Esophagus squamous epithelium (tissue), 4 donors: ENCODE measurements around the gene FCGR2B.
"Not testable (repeated sequence)": the region's sequence is repeated elsewhere in the genome, so short reads cannot be mapped to it uniquely, and the experiment has no call there.

Source experiments
- POLR2A ChIP-seq, 4 donors: fragments of 450-650 bp; IDR thresholded peaks; one replicate each; pipeline ENCODE4 v1.6.1; 2017; ENCODE audit warnings: antibody characterized with exemption in 4 of 4, mild to moderate bottlenecking in 4 of 4, moderate library complexity in 3 of 4
- TF ChIP-seq, protein P1 (sequence below), 6 experiments: fragments of 450-650 bp in 4 of 6; fragments of 200-600 bp in 2 of 6; sonication (generic) in 2 of 6; IDR thresholded peaks; one replicate each; pipeline ENCODE4 v1.5.1; 2016 to 2019; ENCODE audit warnings: antibody characterized with exemption in 6 of 6, mild to moderate bottlenecking in 4 of 6, moderate library complexity in 4 of 6

GRCh38 chr1:161725258-161725907 lies 62.4 kb downstream of the FCGR2B start:
- TF ChIP-seq, protein P1, sequence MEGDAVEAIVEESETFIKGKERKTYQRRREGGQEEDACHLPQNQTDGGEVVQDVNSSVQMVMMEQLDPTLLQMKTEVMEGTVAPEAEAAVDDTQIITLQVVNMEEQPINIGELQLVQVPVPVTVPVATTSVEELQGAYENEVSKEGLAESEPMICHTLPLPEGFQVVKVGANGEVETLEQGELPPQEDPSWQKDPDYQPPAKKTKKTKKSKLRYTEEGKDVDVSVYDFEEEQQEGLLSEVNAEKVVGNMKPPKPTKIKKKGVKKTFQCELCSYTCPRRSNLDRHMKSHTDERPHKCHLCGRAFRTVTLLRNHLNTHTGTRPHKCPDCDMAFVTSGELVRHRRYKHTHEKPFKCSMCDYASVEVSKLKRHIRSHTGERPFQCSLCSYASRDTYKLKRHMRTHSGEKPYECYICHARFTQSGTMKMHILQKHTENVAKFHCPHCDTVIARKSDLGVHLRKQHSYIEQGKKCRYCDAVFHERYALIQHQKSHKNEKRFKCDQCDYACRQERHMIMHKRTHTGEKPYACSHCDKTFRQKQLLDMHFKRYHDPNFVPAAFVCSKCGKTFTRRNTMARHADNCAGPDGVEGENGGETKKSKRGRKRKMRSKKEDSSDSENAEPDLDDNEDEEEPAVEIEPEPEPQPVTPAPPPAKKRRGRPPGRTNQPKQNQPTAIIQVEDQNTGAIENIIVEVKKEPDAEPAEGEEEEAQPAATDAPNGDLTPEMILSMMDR (IDR thresholded peaks at IDR 0.05), result not testable (repeated sequence)
- TF ChIP-seq POLR2A (IDR thresholded peaks at IDR 0.05), result not testable (repeated sequence)
